Right lung (tissue), 5 donors: ENCODE results near the gene FLT1. TPM values are rescaled to one million over a fixed set of nuclear protein-coding genes. Genes with fewer than 3 reads are reported as not detected.

Experiments
- DNase-seq, 2 donors: peaks; one replicate each; pipeline ENCODE4 v3.0.0-alpha.2; 2013
- polyA plus RNA-seq, 5 donors: library from polyadenylated mRNA; unstranded; fragments of 120-200 nt; gene quantifications; one replicate each; pipeline versions ENCODE4 v1.2.1 to v1.2.3, GENCODE V29; 2013; ENCODE audit warnings: inconsistent platforms in 1 of 5, low replicate concordance in 1 of 5; ENCODE audit not compliant: insufficient read length in 5 of 5, insufficient read depth in 1 of 5

The FLT1 gene
- polyA plus RNA-seq, 5 donors, result 17.7 to 28.3 (median 22.9) TPM

DNA sequence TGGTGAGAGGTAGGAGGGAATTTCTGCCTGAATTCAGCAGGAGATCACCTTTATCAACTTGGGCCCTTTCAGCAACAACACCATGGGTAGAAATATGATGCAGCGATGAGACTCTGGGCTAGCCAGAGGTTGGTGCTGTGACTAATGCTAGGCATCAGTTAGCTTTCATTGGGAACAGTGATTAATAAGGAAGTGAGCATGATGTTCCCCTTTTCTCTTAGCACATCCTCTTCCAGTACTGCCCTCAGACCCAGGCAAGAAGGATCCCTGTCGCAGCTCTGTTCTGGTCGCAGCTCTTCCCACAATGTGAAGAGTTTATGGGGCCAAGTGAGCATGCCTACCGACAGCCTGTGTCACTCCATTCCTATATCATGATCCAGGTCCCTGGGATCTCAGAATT lies 100.5 kb downstream of the FLT1 start:
- DNase-seq, result no peak

DNA sequence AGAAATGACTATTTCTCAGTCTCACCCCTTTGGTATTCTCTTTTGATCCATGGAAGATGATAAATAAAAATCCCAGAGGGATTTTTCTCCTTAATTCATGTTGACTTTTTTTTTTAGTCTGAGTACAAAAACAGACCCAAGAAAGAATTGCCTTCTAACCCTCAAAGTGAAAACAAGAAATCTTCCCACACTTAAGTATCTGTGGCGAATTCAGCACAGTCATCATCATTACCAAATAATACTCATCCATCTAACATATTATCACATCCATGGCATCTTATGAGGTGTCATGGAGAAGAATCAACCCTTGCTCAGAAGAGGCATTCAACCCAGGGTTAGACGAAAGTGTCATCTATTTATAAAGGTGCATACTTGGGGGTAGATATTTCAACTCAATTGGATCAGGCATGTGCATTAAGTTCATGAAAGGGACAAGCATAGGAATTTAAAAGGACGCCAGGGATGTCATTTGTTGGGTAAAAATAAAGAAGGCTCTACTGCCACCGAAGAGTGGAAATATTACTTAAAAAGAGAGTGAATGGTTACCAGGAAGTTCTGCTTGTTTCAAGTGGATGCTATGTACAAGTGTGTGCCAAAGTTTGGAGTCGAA lies 101.9 kb downstream of the FLT1 start:
- DNase-seq, result peak in 1 of 2 donors; percentile 46

DNA sequence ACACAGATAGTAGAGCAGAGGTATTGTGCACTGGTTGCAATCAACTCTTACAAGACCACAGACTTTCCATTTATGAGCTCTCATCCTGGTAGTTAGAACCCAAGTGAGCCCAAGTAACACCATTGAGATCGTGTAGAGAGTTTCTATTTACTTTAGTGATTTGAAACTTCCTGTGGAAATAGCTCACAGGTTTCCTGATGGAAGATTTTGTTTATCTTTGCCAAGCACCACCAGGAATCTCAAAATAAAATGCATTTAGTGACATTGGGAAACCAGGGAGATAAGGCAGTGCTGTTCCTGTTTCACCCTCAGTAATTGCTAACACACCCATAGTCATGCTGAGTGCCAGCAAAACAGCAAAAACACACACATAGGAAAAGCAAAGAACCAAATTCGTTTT lies 102.5 kb downstream of the FLT1 start:
- peak in 1 of 2 donors; percentile 20 for DNase-seq

DNA sequence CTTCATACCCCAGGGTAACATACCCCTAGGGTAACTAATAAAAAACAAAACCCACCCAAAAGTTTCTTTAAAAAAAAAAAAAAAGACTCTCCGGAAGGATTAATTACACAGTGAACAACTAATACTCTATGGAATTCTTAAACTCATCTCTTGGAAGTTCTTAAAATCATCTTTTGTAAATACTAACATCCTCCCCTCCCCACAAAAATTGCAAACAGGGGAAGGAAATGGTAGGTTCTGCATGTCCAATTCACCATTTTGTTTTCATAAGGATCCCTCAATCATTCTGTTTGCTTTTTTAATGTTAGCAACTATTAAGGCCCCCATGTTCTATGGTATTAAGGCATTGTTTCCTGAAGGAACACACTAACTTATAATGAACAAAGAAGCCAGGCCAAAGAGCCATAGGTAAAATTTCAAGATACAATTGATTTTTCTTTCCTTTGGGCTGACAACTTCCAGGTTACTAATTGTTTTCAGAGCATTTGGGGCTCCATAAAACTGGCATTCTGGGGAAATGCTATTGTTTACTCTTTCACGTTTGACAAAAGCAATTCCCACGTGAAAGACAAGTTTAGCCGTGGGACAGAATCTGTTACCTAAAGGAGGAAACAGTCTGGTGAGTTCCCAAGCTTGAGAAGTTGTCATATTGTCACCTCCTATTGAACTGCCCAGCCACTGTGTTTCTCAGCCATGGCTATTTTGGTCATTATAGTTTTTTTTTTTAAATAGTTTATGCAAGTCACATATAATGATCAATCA lies 107.0 kb downstream of the FLT1 start:
- no peak for DNase-seq

DNA sequence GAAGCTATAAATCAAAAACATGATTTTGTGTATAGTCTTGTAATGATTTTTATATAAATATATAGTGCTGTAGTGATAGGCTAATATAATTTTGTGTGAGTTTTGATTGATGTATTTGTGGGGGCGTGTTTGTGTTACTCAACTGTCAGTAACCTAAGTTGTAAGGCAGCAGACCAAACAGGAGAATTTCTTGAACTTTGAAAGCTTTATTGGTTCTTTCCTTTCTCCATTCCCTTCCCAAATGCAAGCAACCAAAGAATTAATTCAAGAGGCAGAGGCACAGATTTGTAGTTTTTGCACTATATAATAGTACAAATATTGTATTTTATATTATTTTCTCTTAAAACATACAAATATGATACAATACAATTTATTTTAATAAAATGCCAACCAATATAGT lies 109.6 kb downstream of the FLT1 start:
- DNase-seq, result no peak

DNA sequence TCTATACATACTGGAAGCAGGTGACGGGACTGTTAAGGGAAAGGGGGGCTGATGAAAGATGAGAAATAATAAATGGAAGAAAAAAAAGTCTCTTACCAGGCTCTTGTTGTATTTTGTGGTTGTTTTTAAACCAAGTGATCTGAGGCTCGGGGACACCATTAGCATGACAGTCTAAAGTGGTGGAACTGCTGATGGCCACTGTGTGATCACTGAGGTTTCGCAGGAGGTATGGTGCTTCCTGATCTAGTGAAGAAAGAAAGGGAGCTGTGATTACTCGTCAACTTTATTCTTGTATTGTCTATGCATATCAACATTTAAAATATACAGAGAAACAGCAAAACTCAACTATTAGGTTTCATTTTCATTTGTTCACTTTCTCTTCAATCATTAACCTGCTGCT lies 110.1 kb downstream of the FLT1 start:
- no peak for DNase-seq

DNA sequence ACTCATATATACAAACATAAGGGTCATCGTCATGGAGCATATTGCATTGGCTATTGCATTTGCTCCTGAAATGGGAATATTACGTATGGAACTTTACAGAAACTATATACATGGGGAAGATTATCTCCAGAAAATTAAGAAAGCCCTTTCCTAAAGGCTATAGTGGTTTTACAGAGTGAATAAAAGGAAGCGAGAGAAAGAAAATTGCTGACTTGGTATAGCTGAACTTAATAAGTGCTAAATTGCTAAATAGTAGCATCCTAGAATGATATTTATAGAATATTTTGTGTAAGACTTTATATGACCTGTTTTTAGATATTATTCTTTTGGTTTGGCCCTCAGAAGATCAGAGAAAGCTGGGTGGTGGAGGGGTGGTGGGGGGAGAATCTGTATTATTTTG lies 114.6 kb downstream of the FLT1 start:
- no peak for DNase-seq

DNA sequence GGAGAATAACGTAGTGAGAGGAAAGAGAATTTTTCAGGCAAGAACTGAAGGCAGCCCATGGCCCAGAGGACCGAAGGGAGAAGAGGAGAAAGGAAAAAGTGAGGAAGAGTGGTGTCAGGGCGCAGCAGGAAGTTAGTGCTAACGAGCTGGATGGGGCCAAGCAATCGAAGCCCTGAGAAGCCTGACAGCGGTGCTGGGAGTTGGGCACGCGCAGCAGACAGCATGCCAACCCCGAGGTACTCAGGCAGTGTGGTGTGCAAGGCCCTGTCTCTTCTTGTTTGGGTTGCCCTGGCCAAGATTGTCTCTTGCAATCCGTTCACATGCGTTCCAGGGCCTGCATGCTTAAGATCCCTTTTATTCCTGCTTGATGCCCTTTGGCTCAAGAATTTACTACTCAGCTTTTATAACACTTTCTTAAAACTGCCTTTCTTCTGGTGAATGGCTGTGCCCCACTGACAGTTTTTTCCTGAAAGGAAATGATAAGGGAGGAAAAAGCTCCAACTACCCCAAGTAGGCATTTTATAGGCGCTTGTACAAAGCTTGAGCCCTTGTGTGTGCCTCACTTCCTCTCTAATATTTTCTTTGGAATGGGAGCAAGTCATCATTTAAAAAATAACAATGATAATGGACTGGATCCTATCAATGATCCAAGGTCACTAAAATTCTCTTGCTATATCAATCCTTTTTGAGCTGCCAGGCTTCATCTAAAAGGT lies 115.4 kb downstream of the FLT1 start:
- no peak for DNase-seq

DNA sequence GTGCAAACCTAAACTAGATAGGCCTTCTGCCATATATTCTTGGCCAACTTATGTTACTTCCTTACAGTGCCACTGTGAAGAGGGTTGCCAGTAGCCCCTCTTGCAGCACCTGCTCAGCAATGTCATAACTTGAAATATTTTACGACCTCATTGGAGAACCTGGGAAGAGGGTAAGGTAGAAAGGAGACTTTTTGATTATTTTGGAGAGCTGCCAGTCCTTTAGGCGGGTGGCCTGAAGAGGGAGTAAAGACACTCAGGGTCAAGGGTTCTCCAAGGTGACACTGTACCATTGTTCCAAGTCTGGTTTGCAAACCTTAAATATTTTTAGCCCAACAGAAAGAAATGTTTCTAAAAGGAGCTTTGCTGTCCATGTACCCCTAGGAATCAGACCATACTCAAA lies 118.3 kb downstream of the FLT1 start:
- no peak for DNase-seq

DNA sequence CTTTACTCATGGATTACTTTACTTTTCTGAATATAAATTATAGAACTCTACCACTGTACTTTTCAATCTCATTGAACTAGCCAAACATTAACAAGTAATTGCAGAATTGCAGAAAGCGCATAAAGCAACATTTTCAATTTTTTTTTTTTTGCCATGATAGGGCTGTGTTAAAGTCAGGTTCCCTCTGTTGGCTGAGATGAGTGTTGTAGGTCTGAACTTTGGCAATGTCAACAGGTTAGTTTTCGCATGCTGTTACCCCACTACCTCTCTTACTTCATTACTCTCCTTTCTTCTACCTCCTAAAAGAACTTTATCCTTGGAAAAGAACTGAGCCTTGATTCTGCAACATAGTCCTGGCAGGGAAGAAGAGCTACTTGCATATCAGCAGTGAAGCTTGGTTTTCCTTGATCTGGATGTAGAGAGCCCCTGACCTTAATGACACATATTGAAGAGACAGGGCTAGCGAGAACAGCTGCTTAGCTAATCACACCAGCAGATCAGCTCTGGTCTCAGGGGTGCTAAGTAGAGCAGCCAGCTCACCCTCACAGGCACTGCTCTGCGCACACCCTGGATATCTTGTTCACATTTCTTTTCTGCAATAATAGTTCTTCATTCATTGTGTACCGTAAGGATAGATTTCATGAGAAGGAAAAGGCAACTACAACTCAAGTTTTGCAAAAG lies 119.5 kb downstream of the FLT1 start:
- no peak for DNase-seq

DNA sequence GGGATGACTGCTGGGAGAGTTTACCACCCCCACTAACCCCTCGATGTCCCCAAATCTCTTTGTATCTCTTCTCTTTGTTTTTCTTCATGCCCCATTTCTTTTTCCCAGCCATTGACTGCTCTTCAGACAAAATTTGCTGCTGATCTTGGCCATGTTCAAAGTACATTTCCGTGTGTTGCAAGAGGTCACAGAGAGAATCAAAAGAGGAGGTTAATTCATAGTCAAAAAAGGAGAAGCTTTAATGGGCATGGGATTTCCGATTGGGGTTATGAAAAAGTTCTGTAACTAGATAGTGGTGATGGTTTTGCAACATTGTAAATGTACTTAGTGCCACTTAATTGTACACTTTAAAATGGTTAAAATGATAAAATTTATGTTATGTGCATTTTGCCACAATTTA lies 121.1 kb downstream of the FLT1 start:
- no peak for DNase-seq

DNA sequence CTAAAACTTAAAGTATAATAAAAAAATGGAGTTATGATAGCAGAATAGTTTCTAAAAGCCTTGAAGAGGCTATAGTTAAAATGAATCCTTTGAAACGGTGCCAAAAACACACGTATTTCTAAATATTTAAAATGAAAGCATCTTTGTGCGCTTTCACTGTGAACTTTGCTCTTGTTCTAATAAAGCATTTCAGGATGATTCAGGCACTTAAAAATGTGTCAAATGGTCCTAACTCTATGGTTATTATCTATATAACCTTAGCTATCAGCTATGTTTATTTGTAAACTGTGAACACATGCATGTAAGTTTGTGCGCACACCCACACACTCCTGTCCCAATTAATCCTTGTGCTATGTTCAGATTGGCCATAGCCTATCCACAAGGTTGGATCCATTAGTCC lies 124.5 kb downstream of the FLT1 start:
- no peak for DNase-seq

DNA sequence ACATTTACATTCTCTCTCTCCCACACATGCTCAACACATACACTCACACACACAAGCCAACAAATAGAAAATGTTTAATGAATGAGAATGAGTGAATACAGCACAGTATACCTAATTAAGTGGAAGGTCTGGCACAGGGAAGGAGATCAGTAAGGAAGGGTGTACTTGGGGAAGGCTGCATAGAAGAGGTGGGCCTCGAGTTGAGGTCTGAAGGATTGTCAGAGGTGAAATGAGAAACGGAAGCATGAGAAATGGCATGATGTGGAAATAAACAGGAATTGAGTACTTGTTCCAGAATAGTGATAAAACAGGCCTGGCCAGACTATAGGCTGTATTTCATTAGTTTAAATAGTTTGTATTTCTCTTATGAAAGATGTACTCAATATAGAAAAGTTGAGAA lies 136.2 kb downstream of the FLT1 start:
- DNase-seq, result no peak

DNA sequence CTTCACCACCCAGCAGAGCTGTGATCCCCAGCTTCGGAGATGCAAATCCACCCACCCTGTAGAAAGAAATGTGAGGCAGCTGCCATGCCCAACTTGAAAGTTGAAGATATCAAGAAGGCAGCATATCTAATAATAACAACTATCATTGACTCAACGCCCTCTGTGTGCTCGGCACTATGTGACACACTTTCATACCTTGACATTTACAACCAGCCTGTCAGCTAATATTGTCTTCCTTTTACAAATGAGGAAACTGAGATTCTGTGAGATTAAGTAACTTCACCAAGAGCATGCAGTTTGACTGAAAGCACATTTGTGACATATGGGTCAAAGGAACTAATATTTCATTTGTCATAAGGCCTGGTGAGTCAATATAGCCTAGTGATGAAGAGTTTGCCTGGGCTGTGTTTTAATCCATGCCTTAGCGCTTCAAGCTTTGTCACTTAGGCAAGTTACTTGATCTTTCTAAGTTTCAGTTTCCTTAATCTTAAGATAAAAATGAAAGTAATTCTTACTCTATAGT lies 137.0 kb downstream of the FLT1 start:
- no peak for DNase-seq

DNA sequence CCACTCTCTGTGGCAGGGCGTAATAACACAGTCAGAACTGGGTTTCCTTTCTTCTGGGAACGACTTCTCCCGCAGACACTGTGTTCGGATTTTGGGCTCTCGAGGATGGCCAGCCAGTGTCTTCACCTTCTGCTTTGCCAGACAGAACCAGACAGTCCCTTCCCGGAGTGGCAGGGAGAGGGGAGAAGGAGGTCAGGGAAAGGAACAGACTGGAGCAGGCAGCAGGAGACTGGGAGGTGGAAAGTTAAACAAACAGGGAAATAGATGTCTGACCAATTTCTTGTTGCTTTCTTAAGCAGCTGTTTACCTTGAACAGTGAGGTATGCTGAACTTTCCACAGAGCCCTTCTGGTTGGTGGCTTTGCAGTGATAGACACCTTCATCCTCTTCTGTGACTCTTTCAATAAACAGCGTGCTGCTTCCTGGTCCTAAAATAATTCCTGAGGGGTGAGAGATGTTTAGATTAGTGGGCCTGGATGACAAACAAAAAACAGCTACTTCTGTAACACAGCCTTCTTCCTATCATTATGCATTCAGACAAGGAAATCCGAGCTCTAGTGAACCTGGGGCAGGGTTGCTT lies 137.6 kb downstream of the FLT1 start:
- no peak for DNase-seq

DNA sequence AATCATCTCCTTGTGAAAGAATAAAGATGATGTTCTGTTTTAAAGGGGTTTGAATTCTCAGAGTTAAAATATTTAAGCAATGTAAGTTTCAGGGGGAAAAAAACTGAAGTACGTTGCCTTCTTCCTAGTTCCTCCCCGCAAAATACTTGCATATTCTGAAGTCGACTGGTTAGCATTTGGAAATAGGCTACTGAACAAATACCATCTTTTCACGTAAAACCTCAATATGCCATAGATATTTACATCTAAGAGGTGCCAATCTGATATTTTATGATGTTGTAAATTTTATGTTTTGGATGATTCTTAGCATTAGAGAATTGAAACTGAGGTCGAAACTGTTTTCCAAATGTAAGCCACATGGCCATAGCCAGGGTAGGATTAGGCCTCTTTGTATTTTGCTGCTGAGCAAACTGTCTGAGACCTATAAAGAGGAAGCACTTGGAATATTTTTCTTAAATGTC lies 138.3 kb downstream of the FLT1 start:
- DNase-seq, result no peak

DNA sequence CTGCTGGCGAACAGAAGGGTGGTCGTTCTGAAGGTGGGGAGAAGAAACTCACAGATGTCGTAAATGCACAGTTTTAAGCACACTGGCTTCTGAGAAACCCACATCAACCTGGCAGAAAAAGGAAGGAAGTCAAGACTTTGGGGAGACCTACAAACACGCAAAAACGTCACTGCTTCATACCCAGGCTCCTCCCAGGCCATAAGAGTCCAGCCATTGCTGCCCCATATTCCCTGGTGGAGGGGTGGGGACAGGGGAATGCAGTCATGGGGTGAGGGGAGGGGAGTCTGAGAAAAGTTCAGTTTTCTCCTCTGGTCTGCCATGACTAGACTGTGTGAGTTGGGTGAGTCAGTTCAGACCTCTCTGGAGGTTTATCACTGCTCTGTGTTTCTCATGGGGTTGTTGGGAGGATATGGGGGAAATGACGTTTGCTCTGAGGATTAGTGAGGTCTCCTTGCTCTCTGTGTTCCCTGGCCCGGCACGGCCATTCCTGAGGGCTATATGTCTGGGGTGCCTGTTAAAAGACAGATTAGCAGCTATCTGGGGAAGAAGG lies 139.0 kb downstream of the FLT1 start:
- DNase-seq, result no peak

DNA sequence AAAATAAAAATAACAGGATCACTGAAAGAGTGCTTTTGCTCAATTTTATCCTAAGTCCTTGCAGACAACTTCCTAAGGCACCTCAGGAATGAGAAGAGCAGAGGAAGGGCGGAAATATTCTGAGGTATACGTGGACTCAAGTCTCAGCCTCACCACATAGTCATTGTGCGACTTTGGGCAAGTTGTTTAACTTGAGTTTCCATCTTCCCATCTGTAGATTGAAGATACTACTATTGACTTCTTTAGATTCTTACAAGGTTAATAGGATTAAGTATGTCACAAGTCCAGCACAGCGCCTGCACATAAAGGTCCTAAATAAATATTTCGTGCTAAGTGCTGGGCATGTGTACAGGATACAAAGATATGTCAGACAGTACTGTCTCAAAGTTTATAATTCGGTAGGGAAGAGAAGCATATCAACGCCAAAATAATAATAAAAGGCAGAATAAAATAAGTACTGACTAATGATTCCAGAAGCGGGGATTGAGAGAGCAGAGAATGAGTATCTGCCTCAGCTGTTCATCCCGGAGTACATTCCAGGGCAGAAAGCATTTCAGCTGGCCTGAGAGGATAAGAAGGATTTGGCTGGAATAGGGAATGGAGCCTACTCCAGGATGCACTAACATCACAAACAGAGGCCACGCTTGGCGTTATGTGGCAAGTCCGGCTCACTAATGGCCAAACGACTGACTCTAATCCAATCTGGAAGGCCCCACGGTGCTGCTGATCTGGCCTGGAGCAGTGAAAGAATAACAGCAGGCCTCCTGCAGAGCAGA lies 139.7 kb downstream of the FLT1 start:
- no peak for DNase-seq

DNA sequence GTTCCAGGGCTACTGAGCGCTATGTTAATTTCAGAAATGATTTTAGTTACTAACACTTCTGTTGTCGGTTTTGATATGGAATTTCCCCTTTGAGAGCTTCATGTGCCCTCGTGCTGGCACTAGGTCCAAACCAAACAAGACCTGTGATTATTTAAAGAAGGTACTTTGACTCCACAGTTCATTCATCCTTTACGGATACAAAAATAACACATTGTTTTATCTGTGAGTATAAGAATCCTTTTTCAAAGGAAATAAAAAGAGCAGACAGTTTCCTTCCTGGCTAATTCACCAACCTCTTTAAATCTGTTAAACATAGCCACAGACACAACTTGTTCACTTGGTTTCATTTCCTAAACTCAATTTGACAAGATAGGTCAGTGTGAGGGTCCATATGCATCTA lies 141.2 kb downstream of the FLT1 start:
- DNase-seq, result no peak

DNA sequence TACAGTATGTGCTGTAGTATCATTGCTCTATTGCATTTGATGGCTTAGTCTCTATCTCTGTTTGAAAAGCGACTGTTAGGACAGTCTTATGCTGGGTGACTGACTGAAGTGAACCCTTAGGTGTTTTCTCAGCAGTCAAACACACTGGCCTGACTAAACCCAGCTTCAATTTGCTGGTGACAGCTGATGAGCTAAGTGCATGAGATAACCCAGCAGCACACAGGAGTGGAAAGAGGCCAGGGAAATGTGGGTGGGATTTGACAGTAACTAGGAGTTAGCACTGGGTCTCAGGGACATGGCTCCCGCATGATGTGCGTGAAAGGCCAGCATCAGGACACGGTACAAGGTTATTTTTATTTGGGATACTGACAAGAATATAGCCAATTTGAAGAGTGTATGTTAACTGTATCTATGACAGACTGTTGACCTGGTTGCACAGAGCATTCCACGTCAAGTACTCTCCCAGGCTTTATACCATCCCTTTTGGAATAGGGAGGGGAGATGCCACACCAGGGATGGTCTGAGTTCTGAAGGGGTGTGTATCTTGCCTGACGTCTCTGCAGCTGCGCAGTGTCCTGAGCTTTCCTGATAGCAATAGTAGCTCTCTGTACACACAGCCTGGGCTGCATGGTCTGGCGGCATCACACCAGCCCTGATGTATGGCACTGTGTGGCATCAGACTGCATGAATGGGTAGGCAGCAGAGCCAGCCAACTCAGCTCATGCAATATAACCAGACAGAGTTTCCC lies 144.8 kb downstream of the FLT1 start:
- no peak for DNase-seq
